Measurements from ENCODE around the gene MAN2B1. TPM values are rescaled to one million over a fixed set of nuclear protein-coding genes. Genes with fewer than 3 reads are reported as not detected.

MAN2B1 gene
- total and polyA plus RNA-seq, 2 experiments from 2014 or later: 33.2 to 60.8 TPM

- Histone ChIP-seq H3K4me2 (no peak overlapping the region), H4K20me1 (replicated peaks; ENCODE audit: insufficient read depth) (no peaks in the 10 kb centered on the region), H3K4me1 (ENCODE audit: insufficient read depth) (no peaks in the 10 kb centered on the region), H3K27me3 (ENCODE audit: insufficient read depth) (no peaks in the 10 kb centered on the region), H3K4me3 (no peak overlapping the region), H2AFZ (no peak overlapping the region), H3F3A (replicated peaks; ENCODE audit: low read depth) (no peaks in the 10 kb centered on the region), H3K36me3 (ENCODE audit: insufficient read depth) (no peaks in the 10 kb centered on the region), H3K27ac (ENCODE audit: low read depth) (no peak overlapping the region), H3K9me2 (ENCODE audit: insufficient read depth) (no peaks in the 10 kb centered on the region), H3K79me2 (replicated peaks; ENCODE audit: insufficient read depth) (no peaks in the 10 kb centered on the region)
- Mint-ChIP-seq H3K27me3 (ENCODE audit: insufficient read depth, low read depth, poor library complexity) (peaks cover 14% of the 10 kb centered on the region), H3K4me3 (no peak overlapping the region), H3K27ac (no peak overlapping the region), H3K9me3 (no peaks in the 10 kb centered on the region), H3K4me1 (no peaks in the 10 kb centered on the region), H3K36me3 (ENCODE audit: low read depth) (no peaks in the 10 kb centered on the region; the same call in 2 of the 3 replicates)
- DNase-seq (ENCODE audit: low spot score) (no peak), ATAC-seq (no peak)
- TF ChIP-seq ZNF331 (CRISPR knock-in tag; IDR thresholded peaks at IDR 0.05; ENCODE audit: low read depth) (no peak), ZNF462 (CRISPR knock-in tag; IDR thresholded peaks at IDR 0.05) (no peak), CTCF (conservative IDR thresholded peaks at IDR 0.05; ENCODE audit: low read depth in 2 of 2) (no peak), POLR2AphosphoS5 (IDR thresholded peaks at IDR 0.05; ENCODE audit: low read depth) (no peak), EZH2phosphoT487 (IDR thresholded peaks at IDR 0.05; ENCODE audit: unreplicated experiment) (no peak), JUNB (IDR thresholded peaks at IDR 0.05; ENCODE audit: unreplicated experiment) (no peak), NANOG (IDR thresholded peaks at IDR 0.05; ENCODE audit: borderline replicate concordance) (no peak), REST (IDR thresholded peaks at IDR 0.05; ENCODE audit: unreplicated experiment) (no peak), ZNF114 (CRISPR knock-in tag; IDR thresholded peaks at IDR 0.05) (no peak), CREB1 (CRISPR knock-in tag; IDR thresholded peaks at IDR 0.05; ENCODE audit: low read depth) (no peak), STAT1 (IDR thresholded peaks at IDR 0.05; ENCODE audit: unreplicated experiment) (no peak), ETS1 (IDR thresholded peaks at IDR 0.05) (no peak), EZH2 (IDR thresholded peaks at IDR 0.05; ENCODE audit: low read depth, unreplicated experiment) (no peak)
Observed at GRCh38 chr19:12689012-12689411, 22.5 kb upstream of the MAN2B1 start.
